NCI-H2081 treated with DMSO at 0.1 percent for 48 hours (cell line): ENCODE results near the gene ABCA1.
"Not testable (repeated sequence)": the region's sequence is repeated elsewhere in the genome, so short reads cannot be mapped to it uniquely, and the experiment has no call there.

Experiments
- DNase-seq: peaks from one replicate; lab custom pipeline; 2025; lab: John Stamatoyannopoulos, UW

The ABCA1 gene

GRCh38 chr9:104905931-104906330 is 22.0 kb downstream of the ABCA1 start:
- no peak for DNase-seq

- no peak for DNase-seq
These were observed 22.6 kb downstream of the ABCA1 start for GRCh38 chr9:104905153-104905901.

- no peak for DNase-seq
These were observed 24.3 kb downstream of the ABCA1 start for GRCh38 chr9:104903609-104904008.

DNA sequence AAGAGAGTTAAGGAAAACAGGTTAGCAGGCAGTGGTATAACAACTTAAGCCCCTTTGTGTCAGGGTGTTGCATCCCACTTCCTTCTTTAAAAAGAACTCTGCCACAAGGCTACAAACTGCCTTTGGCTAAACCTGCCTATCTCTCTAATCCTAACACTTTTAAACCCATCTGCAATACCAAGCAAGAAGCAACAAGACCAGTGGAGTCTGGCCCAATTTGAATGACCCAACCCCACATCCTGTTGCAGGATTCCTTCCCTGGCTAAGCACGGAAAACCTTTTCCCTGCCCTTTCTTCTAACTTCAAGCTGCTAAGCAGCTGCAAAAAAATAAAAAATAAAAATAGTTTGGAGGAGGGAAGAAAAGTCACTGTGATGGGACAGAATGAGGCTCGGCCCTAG is 27.1 kb downstream of the ABCA1 start:
- no peak for DNase-seq

DNA sequence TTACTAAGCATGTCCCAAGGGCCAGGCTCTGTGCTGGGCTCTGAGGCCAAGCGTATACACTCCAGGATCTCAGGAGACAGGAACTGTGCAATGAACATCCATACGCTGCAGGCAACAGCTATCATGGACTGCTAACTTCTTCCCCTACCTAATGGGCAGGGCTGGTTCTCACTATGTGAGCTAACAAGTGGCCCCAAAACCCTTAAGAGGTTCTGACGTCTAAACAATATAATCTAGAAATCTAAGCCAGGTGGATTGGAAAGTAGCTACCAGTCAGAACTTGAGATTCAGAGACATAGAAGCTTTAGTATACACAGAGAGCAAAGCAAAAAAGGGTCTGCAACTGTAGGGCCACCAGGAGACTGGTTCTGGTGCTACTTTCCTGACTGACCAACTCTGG is 27.6 kb downstream of the ABCA1 start:
- DNase-seq = no peak

GRCh38 chr9:104899759-104900247 is 28.2 kb downstream of the ABCA1 start:
- DNase-seq = no peak

- not testable (repeated sequence) for DNase-seq
These were observed 29.6 kb downstream of the ABCA1 start for GRCh38 chr9:104898376-104898775.

GRCh38 chr9:104896131-104896530 is 31.8 kb downstream of the ABCA1 start:
- no peak for DNase-seq

- DNase-seq = no peak
These were observed 32.4 kb downstream of the ABCA1 start for GRCh38 chr9:104895572-104895971.

GRCh38 chr9:104892701-104893100 is 35.3 kb downstream of the ABCA1 start:
- no peak for DNase-seq

DNA sequence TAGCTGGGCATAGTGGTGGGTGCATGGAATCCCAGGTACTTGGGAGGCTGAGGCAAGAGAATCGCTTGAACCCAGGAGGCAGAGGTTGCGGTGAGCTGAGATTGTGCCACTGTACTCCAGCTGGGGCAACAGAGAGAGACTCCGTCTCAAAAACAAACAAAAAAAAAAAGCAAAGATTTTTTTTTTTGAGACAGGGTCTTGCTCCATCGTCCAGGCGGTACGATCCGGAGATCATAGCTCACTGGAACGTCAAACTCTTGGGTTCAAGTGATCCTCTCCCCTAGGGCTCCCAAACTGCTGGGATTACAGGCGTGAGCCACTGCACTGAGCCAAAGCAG is 37.6 kb downstream of the ABCA1 start:
- DNase-seq = no peak

DNA sequence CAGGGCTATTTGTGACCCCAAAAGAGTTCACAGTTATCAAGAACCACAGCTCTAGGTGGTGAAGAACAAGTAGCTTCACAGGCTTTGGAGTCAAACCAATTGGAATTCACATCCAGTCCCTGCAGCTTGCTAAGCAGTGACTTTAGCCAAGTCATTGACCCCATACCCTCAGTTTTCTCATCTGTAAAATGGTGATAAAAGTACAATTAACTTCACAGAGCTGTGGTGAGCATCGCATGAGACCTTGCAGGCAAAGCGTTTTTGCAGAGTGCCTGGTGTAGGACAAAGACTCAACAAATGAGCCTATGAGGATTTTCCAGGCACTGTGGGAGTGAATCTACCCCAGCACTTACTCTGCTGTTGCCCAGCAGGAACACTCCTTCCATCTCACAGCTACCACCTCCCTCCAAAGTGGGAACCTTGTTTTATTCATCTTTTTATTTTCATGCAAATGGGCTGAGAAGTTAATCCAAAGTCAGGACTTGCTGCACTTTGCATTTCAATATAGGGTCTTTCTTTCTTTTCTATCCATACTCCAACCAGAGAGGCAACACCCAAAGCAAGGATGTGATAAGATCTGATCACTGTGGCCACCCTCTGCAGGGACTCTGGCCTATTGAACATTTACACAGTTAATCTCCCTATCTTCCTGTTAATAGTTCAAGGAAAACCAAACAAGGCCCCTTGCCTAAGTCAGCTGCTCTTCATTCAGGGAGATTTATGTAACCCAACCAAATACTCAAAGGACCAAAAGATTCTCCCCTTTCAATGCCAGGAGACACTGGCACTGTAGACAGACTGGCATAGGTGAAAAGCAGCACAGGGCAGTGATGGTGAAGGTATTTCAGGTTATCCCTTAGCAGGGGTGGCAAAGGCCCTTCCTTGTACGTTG is 41.9 kb downstream of the ABCA1 start:
- DNase-seq = no peak

DNA sequence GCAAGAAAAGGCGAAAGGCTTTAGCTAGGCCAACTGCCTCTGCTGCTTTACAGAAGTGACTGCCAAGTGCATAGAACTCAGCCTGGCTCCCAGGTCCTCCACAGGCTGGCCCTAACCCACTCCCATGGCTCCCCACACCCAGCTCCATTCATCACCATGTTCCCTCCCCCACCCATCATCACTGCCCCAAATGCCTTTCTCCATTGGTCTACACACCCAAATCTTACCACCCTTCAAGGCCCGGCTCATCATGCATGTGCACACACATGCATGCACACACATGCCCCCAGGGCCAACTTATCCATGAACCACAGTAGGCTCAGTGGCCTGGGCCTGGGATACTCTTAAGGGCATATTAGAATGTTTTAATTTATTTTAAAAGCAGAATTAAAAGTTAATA is 44.8 kb downstream of the ABCA1 start:
- DNase-seq = no peak

DNA sequence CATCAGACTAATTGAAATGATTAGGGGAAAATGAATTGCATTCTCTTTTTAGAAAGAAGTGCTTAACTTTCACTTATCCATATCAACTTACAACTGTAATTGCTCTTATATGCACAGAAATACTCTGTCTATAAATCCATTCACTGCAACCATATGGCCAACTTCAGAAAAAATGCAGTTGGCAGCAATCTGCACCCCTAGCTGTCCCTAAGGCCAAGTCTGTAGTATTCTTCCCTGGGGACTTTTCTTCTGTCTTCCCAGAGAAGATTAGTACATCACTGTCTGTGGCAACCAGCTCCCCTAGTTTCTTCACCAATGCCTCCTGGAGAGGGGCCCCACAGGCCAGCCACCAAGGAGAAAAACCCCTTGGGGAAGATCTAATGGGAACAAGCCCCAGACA is 45.4 kb downstream of the ABCA1 start:
- DNase-seq = no peak

GRCh38 chr9:104882086-104882485 is 45.9 kb downstream of the ABCA1 start:
- DNase-seq = no peak

DNA sequence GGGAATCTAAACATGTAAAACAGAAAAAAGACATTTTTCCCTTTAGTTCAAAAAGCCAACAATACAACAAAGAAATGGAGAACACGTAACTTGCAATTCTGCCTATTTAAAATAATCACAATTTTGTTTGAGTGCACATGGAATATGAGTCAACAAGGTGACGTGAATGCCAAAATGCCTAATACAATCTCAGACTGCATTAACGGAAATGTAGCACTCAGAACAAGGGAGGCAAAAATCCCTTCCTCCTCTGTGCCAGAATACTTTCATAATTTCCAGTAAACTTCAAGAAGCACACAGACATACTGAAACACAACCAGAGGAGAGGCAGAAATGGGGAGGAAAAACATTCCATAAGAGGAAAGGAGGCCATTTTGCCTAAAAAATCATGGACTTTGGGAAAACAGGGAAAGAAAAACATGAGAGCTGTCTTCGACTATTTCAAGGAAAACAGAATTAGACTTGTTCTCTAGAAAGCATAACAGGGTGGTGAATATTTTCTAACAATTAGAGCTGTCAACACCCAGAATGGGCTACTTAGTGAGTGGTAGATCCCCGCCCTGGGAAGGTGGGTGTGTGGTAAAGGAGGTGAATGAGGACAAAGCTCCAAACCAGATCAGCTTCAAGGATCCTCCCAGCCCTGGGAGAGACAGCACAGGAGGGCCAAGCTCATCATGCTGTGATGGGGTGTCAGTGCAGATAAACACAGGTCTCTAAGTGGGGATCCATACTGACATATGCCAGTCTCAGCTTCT is 48.2 kb downstream of the ABCA1 start:
- DNase-seq = no peak

GRCh38 chr9:104876587-104876986 is 51.4 kb downstream of the ABCA1 start:
- DNase-seq = no peak

DNA sequence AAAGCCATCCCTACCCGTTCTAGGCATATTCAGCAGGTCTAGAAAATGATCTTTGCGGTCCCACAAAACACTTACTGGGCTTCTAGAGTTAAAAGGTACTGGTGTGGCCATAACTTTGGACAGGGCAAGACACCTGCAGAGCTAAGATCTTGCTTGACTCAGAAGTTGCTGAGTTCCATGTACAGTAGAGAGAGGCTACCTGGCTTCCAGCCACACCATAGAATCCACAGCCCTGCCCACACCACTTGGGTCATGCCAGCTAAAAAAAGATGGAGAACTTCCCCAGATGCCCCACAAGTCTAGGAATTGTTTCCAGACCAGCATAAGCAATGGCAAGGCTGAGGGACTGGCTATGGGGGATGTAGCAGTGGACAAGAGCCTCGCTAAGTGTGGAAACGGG is 52.1 kb downstream of the ABCA1 start:
- DNase-seq = no peak

GRCh38 chr9:104875320-104875719 is 52.6 kb downstream of the ABCA1 start:
- no peak for DNase-seq

GRCh38 chr9:104873489-104873850 is 54.5 kb downstream of the ABCA1 start:
- no peak for DNase-seq

DNA sequence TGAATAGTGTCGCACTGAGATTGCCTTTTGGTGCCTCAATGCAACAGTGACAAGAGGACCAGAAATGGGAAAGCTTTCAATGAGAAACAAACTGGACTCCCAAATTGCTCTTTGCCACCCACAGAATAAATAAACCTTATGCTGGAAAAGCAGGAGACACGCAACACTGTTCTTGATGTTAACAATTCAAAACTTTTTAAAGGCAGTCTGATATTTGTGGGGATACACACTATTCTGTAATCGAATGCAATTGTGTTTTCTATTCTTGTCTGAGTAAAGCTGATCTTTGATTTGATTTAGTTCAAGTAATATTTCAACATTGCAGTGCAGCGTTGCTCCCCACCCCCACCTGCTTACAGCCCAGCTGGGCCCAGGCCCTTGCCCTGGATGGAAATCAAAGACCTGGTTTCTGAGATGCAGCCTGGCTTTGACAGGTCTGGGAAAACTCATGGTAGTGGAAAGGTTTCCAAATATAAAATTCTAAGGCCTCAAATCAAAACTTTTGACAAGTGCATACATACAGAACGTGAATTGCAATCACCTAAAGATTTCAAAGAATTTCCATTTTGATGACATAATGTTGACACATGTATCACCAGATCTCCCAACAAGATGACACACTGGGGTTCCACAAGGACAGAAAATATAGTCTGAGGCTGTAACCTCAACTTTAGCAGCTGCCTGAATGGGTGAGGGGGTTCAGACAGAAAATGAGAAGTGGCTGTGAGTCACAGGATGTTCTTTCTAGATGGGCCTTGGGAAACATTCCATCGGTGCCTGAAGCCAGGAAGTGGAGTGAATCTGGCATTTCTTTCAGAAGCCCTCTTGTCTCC is 55.1 kb downstream of the ABCA1 start:
- DNase-seq = no peak
